Ishikawa (cell line): ENCODE data around the gene BGLAP.

Experiments used
- CEBPB ChIP-seq: IDR thresholded peaks from 2 replicates; pipeline ENCODE4 v1.6.1; 2012
- CREB1 ChIP-seq: IDR thresholded peaks from 2 replicates; pipeline ENCODE4 v1.6.1; 2012; ENCODE audit warnings: low read depth
- EGR1 ChIP-seq: IDR thresholded peaks from 2 replicates; pipeline ENCODE4 v1.6.1; 2012
- EP300 ChIP-seq: IDR thresholded peaks from 2 replicates; pipeline ENCODE4 v1.6.1; 2012; ENCODE audit warnings: borderline replicate concordance
- FOXM1 ChIP-seq: IDR thresholded peaks from 2 replicates; pipeline ENCODE4 v1.6.1; 2012; ENCODE audit warnings: low read depth, borderline replicate concordance
- MAX ChIP-seq: IDR thresholded peaks from 2 replicates; pipeline ENCODE4 v1.6.1; 2012
- NFIC ChIP-seq: IDR thresholded peaks from 2 replicates; pipeline ENCODE4 v1.6.1; 2012
- RAD21 ChIP-seq: IDR thresholded peaks from 2 replicates; pipeline ENCODE4 v1.6.1; 2012; ENCODE audit warnings: low read depth
- REST ChIP-seq: IDR thresholded peaks from 2 replicates; pipeline ENCODE4 v1.6.1; 2012; ENCODE audit warnings: low read depth, mild to moderate bottlenecking
- TAF1 ChIP-seq: IDR thresholded peaks from 2 replicates; pipeline ENCODE4 v1.6.1; 2012; ENCODE audit warnings: low read depth, mild to moderate bottlenecking
- TCF12 ChIP-seq: IDR thresholded peaks from 2 replicates; pipeline ENCODE4 v1.6.1; 2012; ENCODE audit warnings: low read depth
- TEAD4 ChIP-seq: IDR thresholded peaks from 2 replicates; pipeline ENCODE4 v1.6.1; 2012
- USF1 ChIP-seq: IDR thresholded peaks from 2 replicates; pipeline ENCODE4 v1.6.1; 2012
- YY1 ChIP-seq: IDR thresholded peaks from 2 replicates; pipeline ENCODE4 v1.6.1; 2012; ENCODE audit warnings: low read depth
- ZBTB7A ChIP-seq: IDR thresholded peaks from 2 replicates; pipeline ENCODE4 v1.6.1; 2012; ENCODE audit warnings: low read depth

The BGLAP gene

GRCh38 chr1:156289857-156290256 is 47.9 kb downstream of the BGLAP start:
- TF ChIP-seq NFIC (no peak), USF1 (no peak), FOXM1 (no peak), REST (no peak), MAX (no peak), CEBPB (no peak), EGR1 (no peak), TEAD4 (no peak), CREB1 (no peak), RAD21 (no peak), TAF1 (no peak), ZBTB7A (no peak), EP300 (no peak), TCF12 (no peak), YY1 (no peak)

- no peak for TF ChIP-seq YY1
- TF ChIP-seq TCF12 = no peak
- TF ChIP-seq TEAD4 = no peak
These were observed 49.5 kb downstream of the BGLAP start for GRCh38 chr1:156291226-156292061.
